GM23248 (cell line): Measurements from ENCODE around the gene ZNF444.

Experiments
- EZH2 ChIP-seq: fragments of 200-600 bp; sonication (generic); IDR thresholded peaks from 2 replicates; pipeline ENCODE4 v1.6.1; 2018; ENCODE audit warnings: antibody characterized with exemption, mild to moderate bottlenecking; ENCODE audit not compliant: insufficient read depth, poor library complexity, severe bottlenecking
- EZH2phosphoT487 ChIP-seq: fragments of 200-600 bp; sonication (generic); IDR thresholded peaks from 2 replicates; pipeline ENCODE4 v1.6.1; 2018; ENCODE audit warnings: antibody characterized with exemption, moderate library complexity, mild to moderate bottlenecking, low read depth; ENCODE audit not compliant: insufficient read depth

DNA sequence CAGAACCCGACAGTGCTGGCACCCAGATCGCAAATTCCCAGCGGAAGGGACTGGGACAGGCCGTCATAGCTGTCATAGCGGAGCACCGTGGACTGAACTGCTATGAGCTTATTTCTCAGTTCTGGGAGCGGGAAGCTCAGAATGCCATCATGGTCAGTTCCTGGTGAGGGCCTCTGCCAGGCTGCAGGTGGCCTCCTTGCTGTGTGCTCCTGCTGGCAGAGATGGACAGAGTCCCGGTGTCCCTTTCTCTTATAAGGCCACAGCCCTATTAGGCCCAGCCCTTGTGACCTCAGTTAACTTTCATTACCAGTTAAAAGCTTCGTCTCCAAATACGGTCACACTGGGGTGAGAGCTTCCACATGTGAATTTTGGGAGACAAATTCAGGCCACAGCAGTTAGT, 4.6 kb downstream of the ZNF444 start:
- no peak for TF ChIP-seq EZH2phosphoT487
- TF ChIP-seq EZH2, result no peak
